H9 (cell line): ENCODE measurements around the gene BRCA2. TPM values are rescaled to one million over a fixed set of nuclear protein-coding genes. Genes with fewer than 3 reads are reported as not detected.

ENCODE experiments used
- DNase-seq: peaks from one replicate; pipeline ENCODE4 v3.0.0-alpha.2; 2017
- H2AFZ ChIP-seq: one replicate; pipeline ENCODE4 v1.6.1; 2013; ENCODE audit warnings: mild to moderate bottlenecking, low read length, control low read depth, moderate library complexity
- H2AK5ac ChIP-seq: 2 replicates; pipeline ENCODE4 v1.6.1; 2013; ENCODE audit warnings: low read length, control low read depth, mixed read lengths; ENCODE audit not compliant: insufficient read length
- H2BK120ac ChIP-seq: one replicate; pipeline ENCODE4 v1.6.1; 2013; ENCODE audit warnings: low read depth, mild to moderate bottlenecking, low read length, control low read depth, inconsistent platforms; ENCODE audit not compliant: poor library complexity, severe bottlenecking
- H2BK12ac ChIP-seq: 2 replicates; pipeline ENCODE4 v1.6.1; 2013; ENCODE audit warnings: low read length, control low read depth, mixed read lengths, low read depth; ENCODE audit not compliant: insufficient read length
- H2BK15ac ChIP-seq: 2 replicates; pipeline ENCODE4 v1.6.1; 2013; ENCODE audit warnings: low read depth, low read length, control low read depth
- H2BK20ac ChIP-seq: one replicate; pipeline ENCODE4 v1.6.1; 2013; ENCODE audit warnings: low read depth, mild to moderate bottlenecking, low read length, control low read depth, inconsistent platforms; ENCODE audit not compliant: poor library complexity, severe bottlenecking
- H2BK5ac ChIP-seq: 2 replicates; pipeline ENCODE4 v1.6.1; 2013; ENCODE audit warnings: low read length, control low read depth, mixed read lengths; ENCODE audit not compliant: insufficient read length
- H3K14ac ChIP-seq: 2 replicates; pipeline ENCODE4 v1.6.1; 2013; ENCODE audit warnings: low read length, control low read depth; ENCODE audit not compliant: insufficient read depth
- H3K18ac ChIP-seq: 2 replicates; pipeline ENCODE4 v1.6.1; 2013; ENCODE audit warnings: low read depth, mild to moderate bottlenecking, mixed read lengths, low read length, control low read depth; ENCODE audit not compliant: insufficient read length
- H3K23ac ChIP-seq: 2 replicates; pipeline ENCODE4 v1.6.1; 2013; ENCODE audit warnings: low read length, control low read depth, mixed read lengths, low read depth; ENCODE audit not compliant: insufficient read length
- H3K23me2 ChIP-seq: 2 replicates; pipeline ENCODE4 v1.6.1; 2013; ENCODE audit warnings: low read depth, mild to moderate bottlenecking, mixed read lengths, low read length, control low read depth; ENCODE audit not compliant: insufficient read length, poor library complexity, severe bottlenecking
- H3K27ac ChIP-seq: 2 replicates; pipeline ENCODE4 v1.5.1; 2013; ENCODE audit warnings: low read length, control low read depth, mixed read lengths, low read depth; ENCODE audit not compliant: insufficient read length
- H3K27me3 ChIP-seq: 2 replicates; pipeline ENCODE4 v1.6.1; 2013; ENCODE audit warnings: low read length, control low read depth, inconsistent platforms; ENCODE audit not compliant: insufficient read depth
- H3K4ac ChIP-seq: 2 replicates; pipeline ENCODE4 v1.6.1; 2013; ENCODE audit warnings: low read depth, mild to moderate bottlenecking, control low read depth, inconsistent platforms, low read length, moderate library complexity
- H3K4me1 ChIP-seq: 2 replicates; pipeline ENCODE4 v1.6.1; 2013; ENCODE audit warnings: low read length, control low read depth, inconsistent platforms; ENCODE audit not compliant: insufficient read depth
- H3K4me2 ChIP-seq: 2 replicates; pipeline ENCODE4 v1.6.1; 2013; ENCODE audit warnings: low read length, control low read depth, mixed read lengths; ENCODE audit not compliant: insufficient read length, insufficient read depth
- H3K56ac ChIP-seq: 2 replicates; pipeline ENCODE4 v1.6.1; 2013; ENCODE audit warnings: low read depth, mild to moderate bottlenecking, mixed read lengths, low read length, control low read depth; ENCODE audit not compliant: insufficient read length
- H3K79me1 ChIP-seq: 2 replicates; pipeline ENCODE4 v1.6.1; 2013; ENCODE audit warnings: low read depth, mild to moderate bottlenecking, moderate library complexity, low read length, control low read depth, inconsistent platforms; ENCODE audit not compliant: insufficient read depth, poor library complexity, severe bottlenecking
- H3K79me2 ChIP-seq: 2 replicates; pipeline ENCODE4 v1.6.1; 2013; ENCODE audit warnings: low read length, control low read depth, inconsistent platforms; ENCODE audit not compliant: insufficient read depth
- H3K9ac ChIP-seq: 2 replicates; pipeline ENCODE4 v1.6.1; 2013; ENCODE audit warnings: low read length, control low read depth, mixed read lengths; ENCODE audit not compliant: insufficient read length; ENCODE audit errors: extremely low read depth
- H3K9me3 ChIP-seq: one replicate; pipeline ENCODE4 v1.6.1; 2013; ENCODE audit warnings: low read depth, low read length, inconsistent platforms; ENCODE audit not compliant: control insufficient read depth
- H3T11ph ChIP-seq: one replicate; pipeline ENCODE4 v1.6.1; 2013; ENCODE audit warnings: mild to moderate bottlenecking, low read length, control low read depth, inconsistent platforms
- H4K20me1 ChIP-seq: one replicate; pipeline ENCODE4 v1.6.1; 2013; ENCODE audit not compliant: control insufficient read depth, insufficient read length, insufficient read depth
- H4K5ac ChIP-seq: 2 replicates; pipeline ENCODE4 v1.6.1; 2013; ENCODE audit warnings: low read depth, mild to moderate bottlenecking, mixed read lengths, low read length, control low read depth; ENCODE audit not compliant: insufficient read length
- H4K8ac ChIP-seq: replicated peaks from 2 replicates; pipeline ENCODE4 v1.6.1; 2013; ENCODE audit warnings: low read length, control low read depth, mixed read lengths, low read depth; ENCODE audit not compliant: insufficient read length
- H4K91ac ChIP-seq: 2 replicates; pipeline ENCODE4 v1.6.1; 2013; ENCODE audit warnings: low read depth, mild to moderate bottlenecking, moderate library complexity, mixed read lengths, low read length, control low read depth; ENCODE audit not compliant: insufficient read length
- H3K27ac Mint-ChIP-seq, 3 experiments: 2 replicates in 2 of 3; 3 replicates in 1 of 3; pipeline ENCODE4 v1.8.0; 2020 to 2021; ENCODE audit warnings: mixed read lengths in 3 of 3, mild to moderate bottlenecking in 1 of 3, moderate library complexity in 1 of 3
- H3K27me3 Mint-ChIP-seq: 2 replicates; pipeline ENCODE4 v1.8.0; 2021; ENCODE audit warnings: low read depth, mild to moderate bottlenecking, moderate library complexity, mixed read lengths
- H3K36me3 Mint-ChIP-seq, 3 experiments: 2 replicates in 2 of 3; 3 replicates in 1 of 3; pipeline ENCODE4 v1.8.0; 2020 to 2021; ENCODE audit warnings: low read depth in 3 of 3, mixed read lengths in 3 of 3; ENCODE audit not compliant: insufficient read depth in 1 of 3
- H3K4me1 Mint-ChIP-seq, 2 experiments: 2 replicates each; pipeline ENCODE4 v1.8.0; 2020; ENCODE audit warnings: mixed read lengths in 2 of 2
- H3K4me3 Mint-ChIP-seq, 2 experiments: 2 replicates in 1 of 2; 3 replicates in 1 of 2; pipeline ENCODE4 v1.8.0; 2020 to 2021; ENCODE audit warnings: mild to moderate bottlenecking in 2 of 2, mixed read lengths in 2 of 2, moderate library complexity in 1 of 2
- H3K9me3 Mint-ChIP-seq, 2 experiments: 2 replicates in 1 of 2; 3 replicates in 1 of 2; pipeline ENCODE4 v1.8.0; 2020; ENCODE audit warnings: mild to moderate bottlenecking in 2 of 2, mixed read lengths in 2 of 2, moderate library complexity in 1 of 2
- CTCF ChIP-seq: fragments of 200-600 bp; sonication (generic); conservative IDR thresholded peaks from 3 replicates; pipeline ENCODE4 v1.8.0; 2021; ENCODE audit warnings: antibody characterized with exemption, mild to moderate bottlenecking
- WGBS: extraction: QIAGEN DNeasy Blood & Tissue Kit; methylation state at CpG from one replicate; pipeline ENCODE4 v1.1.7; 2013; ENCODE audit warnings: missing lambda C conversion rate, low lambda C conversion rate, mixed read lengths; ENCODE audit not compliant: insufficient read length; ENCODE audit errors: extremely low coverage; 5-methylcytosine and 5-hydroxymethylcytosine counted together
- total RNA-seq: library from RNA; stranded (reverse); gene quantifications from 2 replicates; pipeline ENCODE4 v1.2.1, GENCODE V29; 2021

The BRCA2 gene
- total RNA-seq, 1 experiment from 2014 or later: 17.0 TPM

GRCh38 chr13:32409561-32410421, 94.5 kb downstream of the BRCA2 start:
- H3K9me3 ChIP-seq: no peaks in the 10 kb centered on the region
- H4K8ac ChIP-seq: no peak overlapping the region
- no peak overlapping the region for H3K23ac ChIP-seq
- no peaks in the 10 kb centered on the region for H4K20me1 ChIP-seq
- no peak overlapping the region for H2BK20ac ChIP-seq
- Mint-ChIP-seq H3K4me1 (peaks cover 22 to 23% of the 10 kb centered on the region in 2 experiments), H3K4me3 (peak overlapping the region; percentile 66 to 78), H3K36me3 (no peaks in the 10 kb centered on the region), H3K27me3 (peaks cover 17% of the 10 kb centered on the region), H3K9me3 (no peaks in the 10 kb centered on the region), H3K27ac (peak overlapping the region; percentile 4 to 88 (median 6); a peak in 4 of 7 replicates)
- no CpG with 5 or more reads among the region's 27 CpGs for WGBS
- H2BK12ac ChIP-seq: no peak overlapping the region
- peak overlapping the region; percentile 88 for H3K4me2 ChIP-seq
- no peak overlapping the region for H3K27ac ChIP-seq
- no peak overlapping the region for H2BK120ac ChIP-seq
- peak; percentile 83 for DNase-seq
- no peak overlapping the region for H3K14ac ChIP-seq
- H2AFZ ChIP-seq: peak overlapping the region; percentile 45
- H3K4me1 ChIP-seq: no peaks in the 10 kb centered on the region; the same call in 1 of the 2 replicates
- H2BK5ac ChIP-seq: no peak overlapping the region
- H3K79me2 ChIP-seq: no peaks in the 10 kb centered on the region
- H3K79me1 ChIP-seq: no peaks in the 10 kb centered on the region
- no peak overlapping the region for H2AK5ac ChIP-seq
- TF ChIP-seq CTCF: no peak
- peak overlapping the region; percentile 29 for H3K18ac ChIP-seq
- H3K9ac ChIP-seq: no peak overlapping the region
- no peak overlapping the region for H3K4ac ChIP-seq
- no peak overlapping the region for H3K56ac ChIP-seq
- H4K5ac ChIP-seq: no peak overlapping the region
- H4K91ac ChIP-seq: no peak overlapping the region
- peaks cover 5% of the 10 kb centered on the region for H3K23me2 ChIP-seq
- no peak overlapping the region for H3T11ph ChIP-seq
- no peaks in the 10 kb centered on the region for H3K27me3 ChIP-seq
- no peak overlapping the region for H2BK15ac ChIP-seq
